B cell (primary cell): ENCODE measurements around the gene TANGO6. TPM values are rescaled to one million over a fixed set of nuclear protein-coding genes. Genes with fewer than 3 reads are reported as not detected.

Experiments
- ATAC-seq: fragments of 200-7000 bp; cut with Tn5 transposase; one replicate; pipeline ENCODE4 v1.10.0; 2021; ENCODE audit warnings: low read depth, mild to moderate bottlenecking, moderate number of reproducible peaks, moderate library complexity
- CTCF ChIA-PET: fragments of 350-600 bp; sonication (Branson Sonifier 250); formaldehyde crosslinking; loops from one replicate; lab custom pipeline; 2021; ENCODE audit warnings: antibody characterized with exemption, inconsistent platforms; lab: Charles Lee
- POLR2A ChIA-PET: fragments of 350-600 bp; sonication (Branson Sonifier 250); formaldehyde crosslinking; loops from one replicate; lab custom pipeline; 2021; ENCODE audit warnings: antibody characterized with exemption; lab: Charles Lee
- DNase-seq: peaks from one replicate; pipeline ENCODE4 v3.0.0; 2013
- H2AFZ ChIP-seq: 2 replicates; pipeline ENCODE4 v1.6.1; 2012; ENCODE audit warnings: mild to moderate bottlenecking, low read depth, low read length; ENCODE audit not compliant: insufficient read depth, poor library complexity, severe bottlenecking
- H3K27ac ChIP-seq, 2 donors: 1 replicate in 1 of 2; 2 replicates in 1 of 2; pipeline ENCODE4 v1.5.1; 2012 to 2013; ENCODE audit warnings: low read length in 2 of 2, mild to moderate bottlenecking in 2 of 2, moderate library complexity in 1 of 2
- H3K27me3 ChIP-seq, 4 experiments: fragments of 200-600 bp in 1 of 4; sonication (generic) in 1 of 4; replicated peaks in 1 of 4; 1 replicate in 2 of 4; 2 replicates in 2 of 4; pipeline versions ENCODE4 v1.6.1 to v1.7.0; 2013 to 2016; ENCODE audit warnings: low read length in 3 of 4, mild to moderate bottlenecking in 2 of 4, mixed read lengths in 1 of 4, moderate library complexity in 1 of 4; ENCODE audit not compliant: insufficient read depth in 4 of 4, control insufficient read depth in 3 of 4; ENCODE audit errors: control extremely low read depth in 1 of 4
- H3K36me3 ChIP-seq, 2 experiments: replicated peaks in 1 of 2; 1 replicate in 1 of 2; 2 replicates in 1 of 2; pipeline versions ENCODE4 v1.6.1 to v1.7.1; 2013; ENCODE audit warnings: low read length in 1 of 2; ENCODE audit not compliant: insufficient read depth in 2 of 2, control insufficient read depth in 1 of 2; ENCODE audit errors: control extremely low read depth in 1 of 2, extremely low read depth in 1 of 2
- H3K4me1 ChIP-seq, 2 donors: fragments of 200-600 bp in 1 of 2; sonication (generic) in 1 of 2; 1 replicate in 1 of 2; 2 replicates in 1 of 2; pipeline versions ENCODE4 v1.5.1 to v1.6.1; 2013 to 2017; ENCODE audit warnings: low read length in 2 of 2; ENCODE audit not compliant: control insufficient read depth in 2 of 2, insufficient read depth in 2 of 2
- H3K4me2 ChIP-seq: replicated peaks from 2 replicates; pipeline ENCODE3; 2012; ENCODE audit warnings: mild to moderate bottlenecking, low read depth, low read length; ENCODE audit not compliant: poor library complexity, severe bottlenecking
- H3K4me3 ChIP-seq, 5 experiments: fragments of 200-600 bp in 1 of 5; sonication (generic) in 1 of 5; 1 replicate in 3 of 5; 2 replicates in 2 of 5; pipeline versions ENCODE4 v1.5.1 to v1.7.0; 2011 to 2016; ENCODE audit warnings: low read length in 4 of 5, mild to moderate bottlenecking in 4 of 5, low read depth in 2 of 5, control low read depth in 1 of 5, moderate library complexity in 1 of 5; ENCODE audit not compliant: insufficient read depth in 1 of 5; ENCODE audit errors: control extremely low read depth in 1 of 5, extremely low read depth in 1 of 5
- H3K79me2 ChIP-seq: fragments of 200-600 bp; sonication (generic); one replicate; pipeline ENCODE4 v1.6.0; 2016; ENCODE audit warnings: low read length; ENCODE audit not compliant: control insufficient read depth, insufficient read depth
- H3K9ac ChIP-seq: fragments of 200-600 bp; sonication (generic); 2 replicates; pipeline ENCODE4 v1.6.1; 2017; ENCODE audit warnings: mild to moderate bottlenecking, low read length, moderate library complexity
- H3K9me3 ChIP-seq, 3 donors: one replicate each; pipeline versions ENCODE4 v1.6.1 to v1.7.1; 2013; ENCODE audit warnings: low read length in 2 of 3; ENCODE audit not compliant: control insufficient read depth in 2 of 3, insufficient read depth in 1 of 3; ENCODE audit errors: control extremely low read depth in 1 of 3
- H4K20me1 ChIP-seq: 2 replicates; pipeline ENCODE4 v1.6.0; 2012; ENCODE audit warnings: mild to moderate bottlenecking, low read length; ENCODE audit not compliant: insufficient read depth, control insufficient read depth, poor library complexity, severe bottlenecking
- H3K27ac Mint-ChIP-seq: one replicate; pipeline ENCODE4 v1.8.0; 2021; ENCODE audit warnings: mixed read lengths
- H3K27me3 Mint-ChIP-seq: one replicate; pipeline ENCODE4 v1.8.0; 2021; ENCODE audit warnings: mixed read lengths
- H3K4me1 Mint-ChIP-seq: one replicate; pipeline ENCODE4 v1.8.0; 2021; ENCODE audit warnings: mixed read lengths
- H3K4me3 Mint-ChIP-seq: one replicate; pipeline ENCODE4 v1.8.0; 2021; ENCODE audit warnings: mixed read lengths
- H3K9me3 Mint-ChIP-seq: one replicate; pipeline ENCODE4 v1.8.0; 2022; ENCODE audit warnings: mixed read lengths; ENCODE audit not compliant: insufficient read depth
- EZH2 ChIP-seq: IDR thresholded peaks from 2 replicates; pipeline ENCODE4 v1.6.1; 2012; ENCODE audit warnings: borderline replicate concordance, low read depth, mild to moderate bottlenecking, moderate library complexity, low read length; ENCODE audit not compliant: insufficient read depth, poor library complexity, severe bottlenecking
- WGBS: methylation state at CpG from one replicate; pipeline ENCODE4 v1.1.5; 2013; ENCODE audit warnings: missing lambda C conversion rate; ENCODE audit not compliant: insufficient coverage; 5-methylcytosine and 5-hydroxymethylcytosine counted together
- intact Hi-C: fragments of 100-400 bp; cut with micrococcal nuclease; formaldehyde crosslinking; loops from one replicate; pipeline ENCODE4 v1.10.0; 2022
- polyA plus RNA-seq: library from polyadenylated mRNA; depleted of rRNA; stranded (reverse); fragments of >200 nt; gene quantifications from 2 replicates; pipeline ENCODE4 v1.2.3, GENCODE V29; 2012
- total RNA-seq, 2 donors: library from RNA; stranded (reverse); fragments of 120-200 nt in 1 of 2; gene quantifications; 1 replicate in 1 of 2; 2 replicates in 1 of 2; pipeline versions ENCODE4 v1.2.3 to v1.2.4, GENCODE V29; 2013 to 2022
- TF ChIP-seq, protein P1 (sequence below): fragments of 200-600 bp; IDR thresholded peaks from one replicate; pipeline ENCODE4 v1.8.0; 2022; ENCODE audit warnings: antibody characterized with exemption, mild to moderate bottlenecking

Gene TANGO6
- total and polyA plus RNA-seq, 2 donors (not counting 1 experiment from before 2014, with no cell fraction given) = 8.0 to 42.8 TPM

DNA sequence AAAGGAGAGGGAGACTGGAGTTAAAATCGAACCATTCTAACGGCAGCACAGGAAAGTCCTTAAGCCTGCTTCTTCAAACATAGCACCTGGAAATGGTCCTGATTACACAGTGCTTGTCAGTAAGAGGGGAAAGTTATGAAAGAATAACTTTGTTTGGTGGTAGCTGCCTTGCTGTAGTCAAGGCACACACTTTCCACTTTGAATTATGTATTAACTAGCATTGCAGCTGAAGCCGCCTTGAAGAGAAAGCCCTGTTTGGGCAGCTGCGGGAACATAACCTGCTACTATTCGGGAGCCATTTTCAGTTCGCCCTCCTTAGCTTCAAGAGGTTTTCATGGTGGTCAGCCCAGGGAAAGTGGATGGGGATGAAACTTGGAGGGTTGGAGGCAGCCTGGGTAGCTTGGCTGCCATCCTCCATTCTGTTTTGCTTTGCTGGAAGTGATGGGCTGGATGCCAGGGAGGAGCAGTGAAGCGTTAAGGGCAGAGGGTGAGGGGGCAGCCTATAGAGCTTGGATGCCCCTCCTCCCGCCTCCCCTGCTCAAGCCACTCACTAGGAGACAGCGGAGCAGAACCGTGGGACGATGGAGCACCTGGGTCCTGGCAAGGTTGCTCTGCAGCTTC, 256.9 kb downstream of the TANGO6 start:
- peaks cover 0 to 10% (median 5%) of the 10 kb centered on the region in 4 experiments for H3K27me3 ChIP-seq
- H3K27me3 Mint-ChIP-seq = peaks cover 12% of the 10 kb centered on the region
- no peak overlapping the region for H3K4me3 ChIP-seq
- no peak overlapping the region for H2AFZ ChIP-seq
- no peak overlapping the region for H3K27ac ChIP-seq
- no peaks in the 10 kb centered on the region for H3K36me3 ChIP-seq
- TF ChIP-seq, protein P1, sequence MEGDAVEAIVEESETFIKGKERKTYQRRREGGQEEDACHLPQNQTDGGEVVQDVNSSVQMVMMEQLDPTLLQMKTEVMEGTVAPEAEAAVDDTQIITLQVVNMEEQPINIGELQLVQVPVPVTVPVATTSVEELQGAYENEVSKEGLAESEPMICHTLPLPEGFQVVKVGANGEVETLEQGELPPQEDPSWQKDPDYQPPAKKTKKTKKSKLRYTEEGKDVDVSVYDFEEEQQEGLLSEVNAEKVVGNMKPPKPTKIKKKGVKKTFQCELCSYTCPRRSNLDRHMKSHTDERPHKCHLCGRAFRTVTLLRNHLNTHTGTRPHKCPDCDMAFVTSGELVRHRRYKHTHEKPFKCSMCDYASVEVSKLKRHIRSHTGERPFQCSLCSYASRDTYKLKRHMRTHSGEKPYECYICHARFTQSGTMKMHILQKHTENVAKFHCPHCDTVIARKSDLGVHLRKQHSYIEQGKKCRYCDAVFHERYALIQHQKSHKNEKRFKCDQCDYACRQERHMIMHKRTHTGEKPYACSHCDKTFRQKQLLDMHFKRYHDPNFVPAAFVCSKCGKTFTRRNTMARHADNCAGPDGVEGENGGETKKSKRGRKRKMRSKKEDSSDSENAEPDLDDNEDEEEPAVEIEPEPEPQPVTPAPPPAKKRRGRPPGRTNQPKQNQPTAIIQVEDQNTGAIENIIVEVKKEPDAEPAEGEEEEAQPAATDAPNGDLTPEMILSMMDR = no peak
- TF ChIP-seq EZH2 = no peak
- peaks cover under 1% of the 10 kb centered on the region for H3K4me1 Mint-ChIP-seq
- no peaks in the 10 kb centered on the region for H3K79me2 ChIP-seq
- intact Hi-C loops = no loop called here
- H3K27ac Mint-ChIP-seq = no peak overlapping the region
- no peak overlapping the region for H3K4me2 ChIP-seq
- DNase-seq = no peak
- H3K4me3 Mint-ChIP-seq = no peak overlapping the region
- H3K4me1 ChIP-seq = peaks cover under 1 to 1% of the 10 kb centered on the region in 2 donors
- H3K9ac ChIP-seq = no peak overlapping the region
- POLR2A ChIA-PET = no interaction called here
- H3K9me3 ChIP-seq = no peaks in the 10 kb centered on the region
- CTCF ChIA-PET = interaction anchor here (0.9 kb wide), 1 partner anchor 23 kb away, joined by 4 read pairs; no protein-coding TSS in a partner anchor
- H4K20me1 ChIP-seq = no peaks in the 10 kb centered on the region
- WGBS = 94% methylated on average over 10 of the region's 11 CpGs
- no peak for ATAC-seq
- no peaks in the 10 kb centered on the region for H3K9me3 Mint-ChIP-seq
